Breast epithelium (tissue), 3 donors: ENCODE data around the gene ASIC1.

Experiments used
- CTCF ChIP-seq, 3 donors: fragments of 450-650 bp; IDR thresholded peaks; one replicate each; pipeline ENCODE4 v1.5.1; 2016 to 2017; ENCODE audit warnings: antibody characterized with exemption in 3 of 3, mild to moderate bottlenecking in 3 of 3, moderate library complexity in 3 of 3
- POLR2A ChIP-seq: fragments of 450-650 bp; IDR thresholded peaks from one replicate; pipeline ENCODE4 v1.6.1; 2016; ENCODE audit warnings: antibody characterized with exemption, mild to moderate bottlenecking, moderate library complexity
- POLR2AphosphoS5 ChIP-seq, 3 donors: sonication (generic); formaldehyde crosslinking; IDR thresholded peaks; one replicate each; pipeline ENCODE4 v1.6.1; 2017; ENCODE audit warnings: antibody characterized with exemption in 3 of 3

GRCh38 chr12:50110762-50111351 is 53.5 kb downstream of the ASIC1 start:
- TF ChIP-seq POLR2AphosphoS5 (IDR thresholded peaks at IDR 0.05) (no peak), CTCF (IDR thresholded peaks at IDR 0.05) (peak in 1 of 3 donors; percentile 8), POLR2A (no peak)
